ENCODE data around the gene KRT33B. TPM values are rescaled to one million over a fixed set of nuclear protein-coding genes. Genes with fewer than 3 reads are reported as not detected.

The KRT33B gene
- total RNA-seq, 4 donors from 2014 or later, result not detected

DNA sequence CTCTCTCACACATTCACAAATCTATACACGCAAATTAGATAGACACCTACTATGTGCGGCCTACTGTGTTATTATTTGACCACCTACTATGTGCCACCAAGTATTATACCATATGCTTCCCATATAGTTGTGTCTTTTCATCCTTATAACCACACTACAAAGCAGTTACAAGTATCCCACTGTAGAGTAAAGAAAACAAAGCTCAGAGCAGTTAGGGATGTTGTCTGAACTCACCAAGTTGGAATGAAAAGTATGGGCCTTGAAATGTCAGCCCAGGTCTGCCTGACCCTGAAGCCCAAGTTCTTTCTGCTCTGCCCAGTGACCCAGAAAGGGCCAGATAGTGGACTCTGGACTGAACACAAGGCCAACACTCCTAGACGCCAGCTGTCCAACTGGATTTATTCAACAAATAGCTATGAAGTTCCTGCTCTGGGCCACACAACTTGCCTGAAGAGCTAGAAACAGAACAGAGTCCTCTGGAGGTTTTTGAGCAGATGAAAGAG is 46.3 kb upstream of the KRT33B start:
- intact Hi-C loops (cut with DNase I; ENCODE audit: low total_unique reads), result no loop called here
- Histone ChIP-seq H3K27me3 (no peaks in the 10 kb centered on the region), H3K9me3 (no peaks in the 10 kb centered on the region), H3K4me3 (no peak overlapping the region), H3K27ac (peak overlapping the region; percentile 41 to 69), H3K4me1 (peaks cover 5 to 12% of the 10 kb centered on the region in 2 donors), H3K36me3 (no peaks in the 10 kb centered on the region)
- TF ChIP-seq, protein P1, sequence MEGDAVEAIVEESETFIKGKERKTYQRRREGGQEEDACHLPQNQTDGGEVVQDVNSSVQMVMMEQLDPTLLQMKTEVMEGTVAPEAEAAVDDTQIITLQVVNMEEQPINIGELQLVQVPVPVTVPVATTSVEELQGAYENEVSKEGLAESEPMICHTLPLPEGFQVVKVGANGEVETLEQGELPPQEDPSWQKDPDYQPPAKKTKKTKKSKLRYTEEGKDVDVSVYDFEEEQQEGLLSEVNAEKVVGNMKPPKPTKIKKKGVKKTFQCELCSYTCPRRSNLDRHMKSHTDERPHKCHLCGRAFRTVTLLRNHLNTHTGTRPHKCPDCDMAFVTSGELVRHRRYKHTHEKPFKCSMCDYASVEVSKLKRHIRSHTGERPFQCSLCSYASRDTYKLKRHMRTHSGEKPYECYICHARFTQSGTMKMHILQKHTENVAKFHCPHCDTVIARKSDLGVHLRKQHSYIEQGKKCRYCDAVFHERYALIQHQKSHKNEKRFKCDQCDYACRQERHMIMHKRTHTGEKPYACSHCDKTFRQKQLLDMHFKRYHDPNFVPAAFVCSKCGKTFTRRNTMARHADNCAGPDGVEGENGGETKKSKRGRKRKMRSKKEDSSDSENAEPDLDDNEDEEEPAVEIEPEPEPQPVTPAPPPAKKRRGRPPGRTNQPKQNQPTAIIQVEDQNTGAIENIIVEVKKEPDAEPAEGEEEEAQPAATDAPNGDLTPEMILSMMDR (IDR thresholded peaks at IDR 0.05), result peak in 1 of 4 experiments; percentile 38
- no peak for TF ChIP-seq POLR2A (IDR thresholded peaks at IDR 0.05)
- peak; percentile 66 to 79 for DNase-seq

- intact Hi-C loops (cut with DNase I; ENCODE audit: low total_unique reads), result no loop called here
These were observed 45.8 kb upstream of the KRT33B start for GRCh38 chr17:41415411-41415810.

GRCh38 chr17:41413982-41414381 is 44.4 kb upstream of the KRT33B start:
- no peaks in the 10 kb centered on the region for H3K36me3 ChIP-seq
- no peaks in the 10 kb centered on the region for H3K9me3 ChIP-seq
- no peaks in the 10 kb centered on the region for H3K27me3 ChIP-seq
- TF ChIP-seq, protein P1 (IDR thresholded peaks at IDR 0.05), result no peak
- no peak for TF ChIP-seq POLR2A (IDR thresholded peaks at IDR 0.05)
- H3K4me3 ChIP-seq, result no peak overlapping the region
- intact Hi-C loops (cut with DNase I; ENCODE audit: low total_unique reads), result no loop called here
- H3K4me1 ChIP-seq, result peaks cover 0 to 3% of the 10 kb centered on the region in 2 donors
- H3K27ac ChIP-seq, result peak overlapping the region in 1 of 2 donors; percentile 17
- DNase-seq, result no peak

More at GRCh38 chr17:41415411-41415810, 45.8 kb upstream of the KRT33B start:
- Histone ChIP-seq H3K4me3 (no peak overlapping the region), H3K4me1 (peaks cover 5 to 12% of the 10 kb centered on the region in 2 donors), H3K27ac (peak overlapping the region; percentile 41 to 69), H3K27me3 (no peaks in the 10 kb centered on the region), H3K36me3 (no peaks in the 10 kb centered on the region), H3K9me3 (no peaks in the 10 kb centered on the region)
- TF ChIP-seq POLR2A (IDR thresholded peaks at IDR 0.05), result no peak
- TF ChIP-seq, protein P1 (IDR thresholded peaks at IDR 0.05), result no peak
- no peak for DNase-seq

GRCh38 chr17:41413353-41413957 is 43.8 kb upstream of the KRT33B start:
- Histone ChIP-seq H3K36me3 (no peaks in the 10 kb centered on the region), H3K9me3 (no peaks in the 10 kb centered on the region), H3K27me3 (no peaks in the 10 kb centered on the region), H3K4me1 (peaks cover 0 to 3% of the 10 kb centered on the region in 2 donors), H3K4me3 (no peak overlapping the region), H3K27ac (no peak overlapping the region)
- intact Hi-C loops (cut with DNase I; ENCODE audit: low total_unique reads), result no loop called here
- no peak for DNase-seq
- TF ChIP-seq, protein P1 (IDR thresholded peaks at IDR 0.05), result no peak
- no peak for TF ChIP-seq POLR2A (IDR thresholded peaks at IDR 0.05)

- intact Hi-C loops (cut with DNase I; ENCODE audit: low total_unique reads), result no loop called here
- Histone ChIP-seq H3K36me3 (no peaks in the 10 kb centered on the region), H3K9me3 (no peaks in the 10 kb centered on the region), H3K4me3 (no peak overlapping the region), H3K27me3 (no peaks in the 10 kb centered on the region), H3K27ac (no peak overlapping the region), H3K4me1 (no peaks in the 10 kb centered on the region)
- TF ChIP-seq, protein P1 (IDR thresholded peaks at IDR 0.05), result no peak
- TF ChIP-seq POLR2A (IDR thresholded peaks at IDR 0.05), result no peak
- no peak for DNase-seq
These were observed 41.6 kb upstream of the KRT33B start for GRCh38 chr17:41411072-41411840.
